GM19023 (cell line): ENCODE measurements around the gene FABP6.

Experiments used
- ATAC-seq: cut with Tn5 transposase; IDR thresholded peaks from one replicate; pipeline ENCODE4 v1.9.1; 2021; ENCODE audit warnings: mild to moderate bottlenecking, moderate library complexity; ENCODE audit not compliant: unreplicated experiment

The FABP6 gene

GRCh38 chr5:160287378-160288051, 58.2 kb downstream of the FABP6 start:
- ATAC-seq, result no peak
